WI38 (cell line): ENCODE data around the gene SYT12.

ENCODE experiments used
- H3K4me3 ChIP-seq: 2 replicates; pipeline ENCODE4 v1.5.1; 2011; ENCODE audit warnings: low read depth, mild to moderate bottlenecking, control low read depth, low read length
- TF ChIP-seq, protein P1 (sequence below): IDR thresholded peaks from 2 replicates; pipeline ENCODE4 v1.5.1; 2012; ENCODE audit warnings: low read depth, mild to moderate bottlenecking, control low read depth, low read length

SYT12 gene

DNA sequence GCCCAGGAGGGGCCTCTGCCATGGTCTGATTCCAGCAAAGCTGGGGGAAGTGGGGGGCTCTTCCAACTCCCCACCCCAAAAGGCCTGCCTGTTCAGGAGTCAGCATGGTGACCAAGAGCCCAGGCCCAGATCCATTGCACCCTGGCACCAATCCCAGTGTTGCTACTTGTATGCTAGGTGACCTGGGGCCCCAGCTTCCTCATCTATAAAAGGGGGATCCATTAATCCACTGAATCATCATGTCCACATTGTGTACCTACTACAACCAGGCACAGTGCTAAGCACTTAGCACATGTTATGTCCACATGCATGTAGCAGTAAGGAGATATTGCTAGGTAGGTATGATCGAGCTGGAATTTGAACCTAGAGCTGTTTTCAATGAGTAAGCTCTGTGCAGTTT, 2.0 kb downstream of the SYT12 start:
- H3K4me3 ChIP-seq: no peak overlapping the region
- TF ChIP-seq, protein P1, sequence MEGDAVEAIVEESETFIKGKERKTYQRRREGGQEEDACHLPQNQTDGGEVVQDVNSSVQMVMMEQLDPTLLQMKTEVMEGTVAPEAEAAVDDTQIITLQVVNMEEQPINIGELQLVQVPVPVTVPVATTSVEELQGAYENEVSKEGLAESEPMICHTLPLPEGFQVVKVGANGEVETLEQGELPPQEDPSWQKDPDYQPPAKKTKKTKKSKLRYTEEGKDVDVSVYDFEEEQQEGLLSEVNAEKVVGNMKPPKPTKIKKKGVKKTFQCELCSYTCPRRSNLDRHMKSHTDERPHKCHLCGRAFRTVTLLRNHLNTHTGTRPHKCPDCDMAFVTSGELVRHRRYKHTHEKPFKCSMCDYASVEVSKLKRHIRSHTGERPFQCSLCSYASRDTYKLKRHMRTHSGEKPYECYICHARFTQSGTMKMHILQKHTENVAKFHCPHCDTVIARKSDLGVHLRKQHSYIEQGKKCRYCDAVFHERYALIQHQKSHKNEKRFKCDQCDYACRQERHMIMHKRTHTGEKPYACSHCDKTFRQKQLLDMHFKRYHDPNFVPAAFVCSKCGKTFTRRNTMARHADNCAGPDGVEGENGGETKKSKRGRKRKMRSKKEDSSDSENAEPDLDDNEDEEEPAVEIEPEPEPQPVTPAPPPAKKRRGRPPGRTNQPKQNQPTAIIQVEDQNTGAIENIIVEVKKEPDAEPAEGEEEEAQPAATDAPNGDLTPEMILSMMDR: no peak

DNA sequence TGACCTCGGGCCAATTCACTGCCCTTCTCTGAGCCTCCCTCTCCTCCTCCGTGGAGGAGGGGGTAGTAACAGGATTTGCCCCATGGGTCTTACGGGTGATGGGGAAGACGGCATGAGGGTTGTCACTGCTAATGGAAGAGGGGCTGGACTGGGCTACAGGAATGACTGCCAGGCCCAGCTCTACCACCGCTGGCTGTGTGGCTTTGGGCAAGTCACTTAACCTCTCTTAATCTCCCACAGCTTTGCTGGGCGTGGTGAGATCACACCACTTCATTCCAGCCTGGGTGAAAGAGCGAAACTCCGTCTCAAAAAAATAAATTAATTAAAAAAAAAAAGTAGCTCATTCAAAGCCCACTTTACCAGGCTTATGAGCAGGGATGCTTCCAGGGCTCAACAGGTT, 2.8 kb downstream of the SYT12 start:
- no peak overlapping the region for H3K4me3 ChIP-seq
- TF ChIP-seq, protein P1: no peak

DNA sequence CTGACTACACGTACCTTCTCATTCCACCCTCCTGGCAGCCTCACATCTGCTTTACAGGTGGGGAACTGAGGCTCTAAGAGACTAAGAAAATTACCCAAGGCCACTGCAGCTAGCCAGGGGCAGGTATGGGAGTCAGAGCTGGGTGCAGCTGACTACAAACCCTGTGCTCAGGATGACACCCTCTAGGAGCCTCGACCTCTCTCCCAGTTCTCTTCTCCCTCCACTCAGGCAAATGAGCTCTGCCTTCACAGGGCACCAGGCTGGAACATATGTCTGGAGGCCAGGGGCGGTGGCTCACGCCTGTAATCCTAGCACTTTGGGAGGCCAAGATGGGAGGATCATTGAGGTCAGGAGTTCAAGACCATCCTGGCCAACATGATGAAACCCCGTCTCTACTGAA, 4.0 kb downstream of the SYT12 start:
- no peak overlapping the region for H3K4me3 ChIP-seq
- TF ChIP-seq, protein P1: no peak

DNA sequence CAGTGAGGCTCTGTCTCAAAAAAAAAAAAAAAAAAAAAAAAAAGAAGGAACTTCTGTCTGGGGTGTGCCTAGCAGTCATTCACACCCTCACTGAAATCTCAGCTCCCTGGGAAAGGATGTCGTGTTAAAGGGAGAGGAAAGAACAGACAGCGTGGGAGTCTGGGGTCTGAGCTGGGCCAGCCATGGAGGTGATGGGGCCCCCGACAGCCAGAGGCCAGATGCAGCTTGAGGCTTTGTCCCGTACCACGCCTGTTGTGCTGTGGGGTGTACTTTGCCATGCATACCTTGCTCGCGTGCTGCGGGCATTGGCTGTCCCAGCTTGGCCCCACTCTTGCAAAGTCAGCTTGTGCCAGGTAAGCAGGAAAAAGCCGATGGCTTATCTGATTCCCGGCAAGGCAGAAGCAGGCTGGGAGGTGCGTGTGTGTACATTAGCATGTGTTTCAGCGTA, 4.6 kb downstream of the SYT12 start:
- H3K4me3 ChIP-seq: no peak overlapping the region
- TF ChIP-seq, protein P1: no peak

DNA sequence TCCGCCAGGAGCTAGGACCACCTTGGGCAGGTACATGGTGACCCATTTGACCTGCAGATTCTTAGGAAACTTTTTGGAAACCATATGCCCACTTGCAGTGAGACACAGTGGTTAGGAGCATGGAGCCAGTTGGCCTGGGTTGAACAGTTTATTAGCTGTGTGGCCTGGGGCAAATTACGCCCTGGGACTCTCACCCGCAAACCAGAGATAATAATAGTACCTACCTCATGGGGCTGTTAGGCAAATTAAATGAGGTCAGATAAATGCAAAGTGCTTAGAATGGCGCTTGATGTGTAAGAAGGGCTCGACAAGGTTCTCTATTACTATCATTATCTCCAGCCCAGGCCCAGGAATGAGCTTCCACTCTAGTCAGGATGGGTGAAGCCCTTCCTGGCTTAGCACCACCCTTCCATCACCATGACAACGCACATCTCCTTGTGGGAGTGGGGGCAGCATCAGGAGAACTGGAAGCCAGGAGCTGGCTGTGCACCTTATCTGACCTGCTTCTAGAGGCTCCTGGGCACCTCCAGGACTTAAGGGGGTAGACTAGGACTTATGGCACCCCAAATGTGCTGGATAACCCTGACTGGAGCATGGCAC, 5.1 kb downstream of the SYT12 start:
- TF ChIP-seq, protein P1: no peak
- H3K4me3 ChIP-seq: no peak overlapping the region

DNA sequence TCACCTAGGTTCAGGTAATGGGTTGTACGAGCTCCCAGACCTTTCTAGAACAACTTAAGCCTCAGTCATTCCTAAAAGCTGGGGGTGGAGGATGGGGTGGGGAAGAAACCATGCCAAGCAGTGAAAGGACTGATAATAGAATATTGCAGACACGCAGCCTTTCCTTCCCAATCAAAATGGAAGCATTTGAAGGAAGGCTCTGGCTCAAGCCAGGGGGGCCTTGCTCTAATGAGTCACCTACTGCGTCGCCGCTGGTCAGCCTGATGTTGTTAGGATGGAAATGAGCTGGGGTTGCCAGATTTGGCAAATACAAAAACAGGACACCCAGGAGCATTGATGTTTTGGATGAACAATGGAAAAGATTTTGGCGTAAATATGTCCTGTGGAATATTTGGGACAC, 6.2 kb downstream of the SYT12 start:
- no peak overlapping the region for H3K4me3 ChIP-seq
- TF ChIP-seq, protein P1: no peak

DNA sequence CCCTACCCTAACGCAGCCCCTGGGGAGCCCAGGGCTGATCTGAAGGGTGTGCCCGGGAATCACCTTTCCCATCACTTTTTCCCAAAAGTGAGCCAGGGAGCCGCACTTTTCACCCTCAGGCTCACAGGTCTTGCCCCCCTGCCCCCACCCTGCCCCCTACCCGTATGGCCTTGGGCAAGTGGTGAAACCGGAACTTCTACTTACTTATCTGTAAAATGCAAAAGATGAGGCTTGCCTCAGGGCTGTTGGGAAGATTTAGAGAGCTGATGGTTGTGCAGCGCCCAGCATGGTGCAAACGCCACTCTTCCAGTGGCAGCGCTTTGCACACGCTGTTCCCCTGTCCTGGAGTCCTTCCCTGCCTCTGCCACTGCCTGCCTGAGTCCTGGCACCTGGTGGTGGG, 8.0 kb downstream of the SYT12 start:
- no peak overlapping the region for H3K4me3 ChIP-seq
- TF ChIP-seq, protein P1: no peak
